H9 (cell line): ENCODE results near the gene XPA. TPM values are rescaled to one million over a fixed set of nuclear protein-coding genes. Genes with fewer than 3 reads are reported as not detected.

ENCODE experiments used
- DNase-seq: peaks from one replicate; pipeline ENCODE4 v3.0.0-alpha.2; 2017
- H2AFZ ChIP-seq: one replicate; pipeline ENCODE4 v1.6.1; 2013; ENCODE audit warnings: mild to moderate bottlenecking, low read length, control low read depth, moderate library complexity
- H2AK5ac ChIP-seq: 2 replicates; pipeline ENCODE4 v1.6.1; 2013; ENCODE audit warnings: low read length, control low read depth, mixed read lengths; ENCODE audit not compliant: insufficient read length
- H2BK120ac ChIP-seq: one replicate; pipeline ENCODE4 v1.6.1; 2013; ENCODE audit warnings: low read depth, mild to moderate bottlenecking, low read length, control low read depth, inconsistent platforms; ENCODE audit not compliant: poor library complexity, severe bottlenecking
- H2BK12ac ChIP-seq: 2 replicates; pipeline ENCODE4 v1.6.1; 2013; ENCODE audit warnings: low read length, control low read depth, mixed read lengths, low read depth; ENCODE audit not compliant: insufficient read length
- H2BK15ac ChIP-seq: 2 replicates; pipeline ENCODE4 v1.6.1; 2013; ENCODE audit warnings: low read depth, low read length, control low read depth
- H2BK20ac ChIP-seq: one replicate; pipeline ENCODE4 v1.6.1; 2013; ENCODE audit warnings: low read depth, mild to moderate bottlenecking, low read length, control low read depth, inconsistent platforms; ENCODE audit not compliant: poor library complexity, severe bottlenecking
- H2BK5ac ChIP-seq: 2 replicates; pipeline ENCODE4 v1.6.1; 2013; ENCODE audit warnings: low read length, control low read depth, mixed read lengths; ENCODE audit not compliant: insufficient read length
- H3K14ac ChIP-seq: 2 replicates; pipeline ENCODE4 v1.6.1; 2013; ENCODE audit warnings: low read length, control low read depth; ENCODE audit not compliant: insufficient read depth
- H3K18ac ChIP-seq: 2 replicates; pipeline ENCODE4 v1.6.1; 2013; ENCODE audit warnings: low read depth, mild to moderate bottlenecking, mixed read lengths, low read length, control low read depth; ENCODE audit not compliant: insufficient read length
- H3K23ac ChIP-seq: 2 replicates; pipeline ENCODE4 v1.6.1; 2013; ENCODE audit warnings: low read length, control low read depth, mixed read lengths, low read depth; ENCODE audit not compliant: insufficient read length
- H3K23me2 ChIP-seq: 2 replicates; pipeline ENCODE4 v1.6.1; 2013; ENCODE audit warnings: low read depth, mild to moderate bottlenecking, mixed read lengths, low read length, control low read depth; ENCODE audit not compliant: insufficient read length, poor library complexity, severe bottlenecking
- H3K27ac ChIP-seq: 2 replicates; pipeline ENCODE4 v1.5.1; 2013; ENCODE audit warnings: low read length, control low read depth, mixed read lengths, low read depth; ENCODE audit not compliant: insufficient read length
- H3K27me3 ChIP-seq: 2 replicates; pipeline ENCODE4 v1.6.1; 2013; ENCODE audit warnings: low read length, control low read depth, inconsistent platforms; ENCODE audit not compliant: insufficient read depth
- H3K4ac ChIP-seq: 2 replicates; pipeline ENCODE4 v1.6.1; 2013; ENCODE audit warnings: low read depth, mild to moderate bottlenecking, control low read depth, inconsistent platforms, low read length, moderate library complexity
- H3K4me1 ChIP-seq: 2 replicates; pipeline ENCODE4 v1.6.1; 2013; ENCODE audit warnings: low read length, control low read depth, inconsistent platforms; ENCODE audit not compliant: insufficient read depth
- H3K4me2 ChIP-seq: 2 replicates; pipeline ENCODE4 v1.6.1; 2013; ENCODE audit warnings: low read length, control low read depth, mixed read lengths; ENCODE audit not compliant: insufficient read length, insufficient read depth
- H3K56ac ChIP-seq: 2 replicates; pipeline ENCODE4 v1.6.1; 2013; ENCODE audit warnings: low read depth, mild to moderate bottlenecking, mixed read lengths, low read length, control low read depth; ENCODE audit not compliant: insufficient read length
- H3K79me1 ChIP-seq: 2 replicates; pipeline ENCODE4 v1.6.1; 2013; ENCODE audit warnings: low read depth, mild to moderate bottlenecking, moderate library complexity, low read length, control low read depth, inconsistent platforms; ENCODE audit not compliant: insufficient read depth, poor library complexity, severe bottlenecking
- H3K79me2 ChIP-seq: 2 replicates; pipeline ENCODE4 v1.6.1; 2013; ENCODE audit warnings: low read length, control low read depth, inconsistent platforms; ENCODE audit not compliant: insufficient read depth
- H3K9ac ChIP-seq: 2 replicates; pipeline ENCODE4 v1.6.1; 2013; ENCODE audit warnings: low read length, control low read depth, mixed read lengths; ENCODE audit not compliant: insufficient read length; ENCODE audit errors: extremely low read depth
- H3K9me3 ChIP-seq: one replicate; pipeline ENCODE4 v1.6.1; 2013; ENCODE audit warnings: low read depth, low read length, inconsistent platforms; ENCODE audit not compliant: control insufficient read depth
- H3T11ph ChIP-seq: one replicate; pipeline ENCODE4 v1.6.1; 2013; ENCODE audit warnings: mild to moderate bottlenecking, low read length, control low read depth, inconsistent platforms
- H4K20me1 ChIP-seq: one replicate; pipeline ENCODE4 v1.6.1; 2013; ENCODE audit not compliant: control insufficient read depth, insufficient read length, insufficient read depth
- H4K5ac ChIP-seq: 2 replicates; pipeline ENCODE4 v1.6.1; 2013; ENCODE audit warnings: low read depth, mild to moderate bottlenecking, mixed read lengths, low read length, control low read depth; ENCODE audit not compliant: insufficient read length
- H4K8ac ChIP-seq: replicated peaks from 2 replicates; pipeline ENCODE4 v1.6.1; 2013; ENCODE audit warnings: low read length, control low read depth, mixed read lengths, low read depth; ENCODE audit not compliant: insufficient read length
- H4K91ac ChIP-seq: 2 replicates; pipeline ENCODE4 v1.6.1; 2013; ENCODE audit warnings: low read depth, mild to moderate bottlenecking, moderate library complexity, mixed read lengths, low read length, control low read depth; ENCODE audit not compliant: insufficient read length
- H3K27ac Mint-ChIP-seq, 3 experiments: 2 replicates in 2 of 3; 3 replicates in 1 of 3; pipeline ENCODE4 v1.8.0; 2020 to 2021; ENCODE audit warnings: mixed read lengths in 3 of 3, mild to moderate bottlenecking in 1 of 3, moderate library complexity in 1 of 3
- H3K27me3 Mint-ChIP-seq: 2 replicates; pipeline ENCODE4 v1.8.0; 2021; ENCODE audit warnings: low read depth, mild to moderate bottlenecking, moderate library complexity, mixed read lengths
- H3K36me3 Mint-ChIP-seq, 3 experiments: 2 replicates in 2 of 3; 3 replicates in 1 of 3; pipeline ENCODE4 v1.8.0; 2020 to 2021; ENCODE audit warnings: low read depth in 3 of 3, mixed read lengths in 3 of 3; ENCODE audit not compliant: insufficient read depth in 1 of 3
- H3K4me1 Mint-ChIP-seq, 2 experiments: 2 replicates each; pipeline ENCODE4 v1.8.0; 2020; ENCODE audit warnings: mixed read lengths in 2 of 2
- H3K4me3 Mint-ChIP-seq, 2 experiments: 2 replicates in 1 of 2; 3 replicates in 1 of 2; pipeline ENCODE4 v1.8.0; 2020 to 2021; ENCODE audit warnings: mild to moderate bottlenecking in 2 of 2, mixed read lengths in 2 of 2, moderate library complexity in 1 of 2
- H3K9me3 Mint-ChIP-seq, 2 experiments: 2 replicates in 1 of 2; 3 replicates in 1 of 2; pipeline ENCODE4 v1.8.0; 2020; ENCODE audit warnings: mild to moderate bottlenecking in 2 of 2, mixed read lengths in 2 of 2, moderate library complexity in 1 of 2
- whole genome bisulfite sequencing: extraction: QIAGEN DNeasy Blood & Tissue Kit; methylation state at CpG from one replicate; pipeline ENCODE4 v1.1.7; 2013; ENCODE audit warnings: missing lambda C conversion rate, low lambda C conversion rate, mixed read lengths; ENCODE audit not compliant: insufficient read length; ENCODE audit errors: extremely low coverage; 5-methylcytosine and 5-hydroxymethylcytosine counted together
- total RNA-seq: library from RNA; stranded (reverse); gene quantifications from 2 replicates; pipeline ENCODE4 v1.2.1, GENCODE V29; 2021
- TF ChIP-seq, protein P1 (sequence below): fragments of 200-600 bp; sonication (generic); conservative IDR thresholded peaks from 3 replicates; pipeline ENCODE4 v1.8.0; 2021; ENCODE audit warnings: antibody characterized with exemption, mild to moderate bottlenecking

The XPA gene
- total RNA-seq, 1 experiment from 2014 or later, result 6.6 TPM

DNA sequence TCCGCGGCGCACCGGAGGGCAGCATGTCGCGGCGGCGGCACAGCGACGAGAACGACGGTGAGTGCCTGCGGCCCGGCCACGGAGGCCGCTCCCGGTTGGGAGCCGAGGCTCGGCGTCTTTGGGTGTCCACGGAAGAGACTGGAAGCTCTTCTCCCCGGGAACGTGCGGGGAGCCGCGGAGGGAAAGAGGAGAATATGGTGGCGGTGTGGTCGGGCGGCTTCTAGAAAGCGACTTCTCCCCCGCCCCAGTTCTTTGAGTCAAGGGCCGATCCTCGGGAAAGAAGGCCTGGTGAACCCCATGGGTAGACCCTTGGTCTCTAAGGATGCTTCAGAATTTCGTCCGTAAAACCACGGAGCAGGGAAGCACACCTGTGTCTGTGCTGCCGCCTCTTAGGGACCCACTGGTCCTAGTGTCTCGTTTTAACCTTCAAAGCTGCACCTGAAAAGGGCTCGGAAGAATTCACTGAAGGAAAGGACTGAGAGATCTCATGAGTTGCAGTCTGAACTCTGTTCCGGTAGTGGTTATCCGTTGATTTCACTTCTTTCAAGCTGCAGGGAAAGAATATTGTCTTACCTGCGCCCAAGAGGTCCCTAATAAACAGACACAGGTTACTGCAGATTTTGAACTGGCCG, 63.2 kb downstream of the XPA start:
- no peaks in the 10 kb centered on the region for H3K27me3 Mint-ChIP-seq
- no peak overlapping the region for H2BK5ac ChIP-seq
- H2BK20ac ChIP-seq, result no peak overlapping the region
- peaks cover 24 to 40% of the 10 kb centered on the region in 2 experiments for H3K4me1 Mint-ChIP-seq
- no peak overlapping the region for H4K91ac ChIP-seq
- H2AFZ ChIP-seq, result no peak overlapping the region
- no peak overlapping the region for H3T11ph ChIP-seq
- 0 out of 2 replicates have a peak, but pooled peaks cover 6% of the 10 kb centered on the region for H3K4me1 ChIP-seq
- peaks cover 5% of the 10 kb centered on the region for H3K79me1 ChIP-seq
- H3K9ac ChIP-seq, result peak overlapping the region; percentile 88
- H4K8ac ChIP-seq, result no peak overlapping the region
- H2BK15ac ChIP-seq, result no peak overlapping the region
- no peak overlapping the region for H2BK120ac ChIP-seq
- H2BK12ac ChIP-seq, result no peak overlapping the region
- TF ChIP-seq, protein P1, sequence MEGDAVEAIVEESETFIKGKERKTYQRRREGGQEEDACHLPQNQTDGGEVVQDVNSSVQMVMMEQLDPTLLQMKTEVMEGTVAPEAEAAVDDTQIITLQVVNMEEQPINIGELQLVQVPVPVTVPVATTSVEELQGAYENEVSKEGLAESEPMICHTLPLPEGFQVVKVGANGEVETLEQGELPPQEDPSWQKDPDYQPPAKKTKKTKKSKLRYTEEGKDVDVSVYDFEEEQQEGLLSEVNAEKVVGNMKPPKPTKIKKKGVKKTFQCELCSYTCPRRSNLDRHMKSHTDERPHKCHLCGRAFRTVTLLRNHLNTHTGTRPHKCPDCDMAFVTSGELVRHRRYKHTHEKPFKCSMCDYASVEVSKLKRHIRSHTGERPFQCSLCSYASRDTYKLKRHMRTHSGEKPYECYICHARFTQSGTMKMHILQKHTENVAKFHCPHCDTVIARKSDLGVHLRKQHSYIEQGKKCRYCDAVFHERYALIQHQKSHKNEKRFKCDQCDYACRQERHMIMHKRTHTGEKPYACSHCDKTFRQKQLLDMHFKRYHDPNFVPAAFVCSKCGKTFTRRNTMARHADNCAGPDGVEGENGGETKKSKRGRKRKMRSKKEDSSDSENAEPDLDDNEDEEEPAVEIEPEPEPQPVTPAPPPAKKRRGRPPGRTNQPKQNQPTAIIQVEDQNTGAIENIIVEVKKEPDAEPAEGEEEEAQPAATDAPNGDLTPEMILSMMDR, result no peak
- peaks cover 0 to 5% (median 0%) of the 10 kb centered on the region in 3 experiments; a peak in 2 of 7 replicates for H3K36me3 Mint-ChIP-seq
- H4K5ac ChIP-seq, result no peak overlapping the region
- no peak for DNase-seq
- no peak overlapping the region for H2AK5ac ChIP-seq
- peak overlapping the region; percentile 86 for H3K4me2 ChIP-seq
- H3K9me3 ChIP-seq, result no peaks in the 10 kb centered on the region
- peak overlapping the region; percentile 94 to 100 (median 100) for H3K27ac Mint-ChIP-seq
- H3K23me2 ChIP-seq, result peaks cover 11% of the 10 kb centered on the region
- H3K14ac ChIP-seq, result peak overlapping the region; percentile 83; the same call in 1 of the 2 replicates
- peak overlapping the region; percentile 93 to 95 for H3K4me3 Mint-ChIP-seq
- no peak overlapping the region for H3K23ac ChIP-seq
- no peak overlapping the region for H3K56ac ChIP-seq
- H3K79me2 ChIP-seq, result peaks cover 39% of the 10 kb centered on the region
- no peaks in the 10 kb centered on the region for H3K9me3 Mint-ChIP-seq
- no peaks in the 10 kb centered on the region for H3K27me3 ChIP-seq
- H4K20me1 ChIP-seq, result no peaks in the 10 kb centered on the region
- H3K4ac ChIP-seq, result no peak overlapping the region
- H3K18ac ChIP-seq, result peak overlapping the region; percentile 32
- H3K27ac ChIP-seq, result peak overlapping the region; percentile 26
- WGBS, result no CpG with 5 or more reads among the region's 43 CpGs
